NCI-H1436 treated with DMSO at 0.1 percent for 48 hours (cell line): ENCODE data around the gene RAD18.

Experiments
- DNase-seq: peaks from one replicate; lab custom pipeline; 2025; lab: John Stamatoyannopoulos, UW

Gene RAD18

GRCh38 chr3:8835385-8835784 lies 127.9 kb downstream of the RAD18 start:
- DNase-seq: no peak

- no peak for DNase-seq
Observed at GRCh38 chr3:8834974-8835373, 128.3 kb downstream of the RAD18 start.

GRCh38 chr3:8827641-8828040 lies 135.6 kb downstream of the RAD18 start:
- DNase-seq: no peak
